ENCODE data around the gene CFAP100. TPM values are rescaled to one million over a fixed set of nuclear protein-coding genes. Genes with fewer than 3 reads are reported as not detected.

CFAP100 gene
- total RNA-seq, 5 donors from 2014 or later (not counting 1 experiment from before 2014, with no cell fraction given), result not detected

- peaks cover 6 to 22% (median 22%) of the 10 kb centered on the region in 3 donors for H3K4me1 Mint-ChIP-seq
- WGBS (ENCODE audit: insufficient coverage), result 95% methylated on average over 15 of the region's 17 CpGs
- Histone ChIP-seq H3K9me3 (no peaks in the 10 kb centered on the region), H3K36me3 (ENCODE audit: control insufficient read depth in 2 of 2, extremely low read depth in 1 of 2, insufficient read depth in 1 of 2, low read length in 1 of 2) (peaks cover 23 to 91% of the 10 kb centered on the region in 2 donors), H3K4me3 (ENCODE audit: control insufficient read depth in 1 of 2, extremely low read depth in 1 of 2, low read length in 1 of 2) (no peak overlapping the region), H3K4me1 (ENCODE audit: control insufficient read depth in 1 of 2, extremely low read depth in 1 of 2, insufficient read depth in 2 of 2, low read length in 2 of 2) (peaks cover 0 to 3% of the 10 kb centered on the region in 2 experiments), H3K27ac (ENCODE audit: low read length) (no peak overlapping the region), H3K27me3 (replicated peaks in 1 of 2; ENCODE audit: control insufficient read depth in 2 of 2, extremely low read depth in 1 of 2, insufficient read depth in 2 of 2, low read length in 1 of 2) (no peaks in the 10 kb centered on the region)
- ChIA-PET CTCF (interaction anchor here in 1 of 2 donors (1.1 kb wide), 1 partner anchor 10 kb away, joined by 3 read pairs; no protein-coding TSS in a partner anchor), POLR2A (interaction anchor here (0.5 to 0.7 kb wide), 2 partner anchors 32 to 470 kb away, joined by 3 to 6 read pairs; no protein-coding TSS in a partner anchor)
- H3K4me3 Mint-ChIP-seq, result no peak overlapping the region
- no peaks in the 10 kb centered on the region for H3K9me3 Mint-ChIP-seq
- peaks cover 59% of the 10 kb centered on the region for H3K36me3 Mint-ChIP-seq
- no peak for DNase-seq
- H3K27me3 Mint-ChIP-seq, result no peaks in the 10 kb centered on the region
- H3K27ac Mint-ChIP-seq, result no peak overlapping the region
- no peak for ATAC-seq (replicated peaks in 1 of 4)
These were observed 66.9 kb downstream of the CFAP100 start for GRCh38 chr3:126461450-126462070.

GRCh38 chr3:126463521-126463920 lies 68.8 kb downstream of the CFAP100 start:
- ATAC-seq (replicated peaks in 1 of 4) (no peak), DNase-seq (no peak)
- Mint-ChIP-seq H3K27ac (no peak overlapping the region), H3K36me3 (peaks cover 57% of the 10 kb centered on the region), H3K9me3 (no peaks in the 10 kb centered on the region), H3K4me3 (no peak overlapping the region), H3K4me1 (peaks cover 13 to 28% (median 25%) of the 10 kb centered on the region in 3 donors), H3K27me3 (no peaks in the 10 kb centered on the region)
- Histone ChIP-seq H3K9me3 (no peaks in the 10 kb centered on the region), H3K27ac (ENCODE audit: low read length) (no peak overlapping the region), H3K4me1 (ENCODE audit: control insufficient read depth in 1 of 2, extremely low read depth in 1 of 2, insufficient read depth in 2 of 2, low read length in 2 of 2) (peaks cover 0 to 4% of the 10 kb centered on the region in 2 experiments), H3K27me3 (replicated peaks in 1 of 2; ENCODE audit: control insufficient read depth in 2 of 2, extremely low read depth in 1 of 2, insufficient read depth in 2 of 2, low read length in 1 of 2) (no peaks in the 10 kb centered on the region), H3K4me3 (ENCODE audit: control insufficient read depth in 1 of 2, extremely low read depth in 1 of 2, low read length in 1 of 2) (no peak overlapping the region), H3K36me3 (ENCODE audit: control insufficient read depth in 2 of 2, extremely low read depth in 1 of 2, insufficient read depth in 1 of 2, low read length in 1 of 2) (peaks cover 35 to 94% of the 10 kb centered on the region in 2 donors)
- whole genome bisulfite sequencing (ENCODE audit: insufficient coverage), result 100% methylated on average over 1 of the region's 2 CpGs
- CTCF ChIA-PET, result no interaction called here
- POLR2A ChIA-PET, result no interaction called here

- no peak overlapping the region for H3K27ac Mint-ChIP-seq
- peaks cover 33 to 94% of the 10 kb centered on the region in 2 donors for H3K36me3 ChIP-seq (ENCODE audit: control insufficient read depth in 2 of 2, extremely low read depth in 1 of 2, insufficient read depth in 1 of 2, low read length in 1 of 2)
- POLR2A ChIA-PET, result no interaction called here
These were observed 69.4 kb downstream of the CFAP100 start for GRCh38 chr3:126464093-126464492.

GRCh38 chr3:126464494-126464893 lies 69.8 kb downstream of the CFAP100 start:
- ChIA-PET CTCF (no interaction called here), POLR2A (no interaction called here)
- Mint-ChIP-seq H3K9me3 (no peaks in the 10 kb centered on the region), H3K36me3 (peaks cover 59% of the 10 kb centered on the region), H3K27ac (no peak overlapping the region), H3K4me1 (peaks cover 22 to 36% (median 32%) of the 10 kb centered on the region in 3 donors), H3K4me3 (peak overlapping the region in 1 of 3 donors; percentile 5), H3K27me3 (no peaks in the 10 kb centered on the region)
- ATAC-seq (replicated peaks in 1 of 4) (no peak), DNase-seq (no peak)
- no peaks in the 10 kb centered on the region for H3K9me3 ChIP-seq
- H3K4me3 ChIP-seq (ENCODE audit: control insufficient read depth in 1 of 2, extremely low read depth in 1 of 2, low read length in 1 of 2), result no peak overlapping the region
- peaks cover 29 to 94% of the 10 kb centered on the region in 2 donors for H3K36me3 ChIP-seq (ENCODE audit: control insufficient read depth in 2 of 2, extremely low read depth in 1 of 2, insufficient read depth in 1 of 2, low read length in 1 of 2)
- peaks cover 0 to 10% of the 10 kb centered on the region in 2 experiments for H3K4me1 ChIP-seq (ENCODE audit: control insufficient read depth in 1 of 2, extremely low read depth in 1 of 2, insufficient read depth in 2 of 2, low read length in 2 of 2)
- H3K27ac ChIP-seq (ENCODE audit: low read length), result no peak overlapping the region
- 0% methylated on average over 1 of the region's 4 CpGs for WGBS (ENCODE audit: insufficient coverage)
- no peaks in the 10 kb centered on the region for H3K27me3 ChIP-seq (replicated peaks in 1 of 2; ENCODE audit: control insufficient read depth in 2 of 2, extremely low read depth in 1 of 2, insufficient read depth in 2 of 2, low read length in 1 of 2)

More at GRCh38 chr3:126464093-126464492, 69.4 kb downstream of the CFAP100 start:
- Histone ChIP-seq H3K9me3 (no peaks in the 10 kb centered on the region), H3K4me3 (ENCODE audit: control insufficient read depth in 1 of 2, extremely low read depth in 1 of 2, low read length in 1 of 2) (no peak overlapping the region), H3K27me3 (replicated peaks in 1 of 2; ENCODE audit: control insufficient read depth in 2 of 2, extremely low read depth in 1 of 2, insufficient read depth in 2 of 2, low read length in 1 of 2) (no peaks in the 10 kb centered on the region), H3K27ac (ENCODE audit: low read length) (no peak overlapping the region), H3K4me1 (ENCODE audit: control insufficient read depth in 1 of 2, extremely low read depth in 1 of 2, insufficient read depth in 2 of 2, low read length in 2 of 2) (peaks cover 0 to 10% of the 10 kb centered on the region in 2 experiments)
- CTCF ChIA-PET, result no interaction called here
- no peaks in the 10 kb centered on the region for H3K9me3 Mint-ChIP-seq
- ATAC-seq (replicated peaks in 1 of 4) (no peak), DNase-seq (peak in 1 of 35 experiments; percentile 16)
- 82% methylated on average over 4 of the region's 4 CpGs for WGBS (ENCODE audit: insufficient coverage)
- peak overlapping the region in 1 of 3 donors; percentile 5 for H3K4me3 Mint-ChIP-seq
- no peaks in the 10 kb centered on the region for H3K27me3 Mint-ChIP-seq
- H3K4me1 Mint-ChIP-seq, result peaks cover 18 to 32% (median 28%) of the 10 kb centered on the region in 3 donors
- peaks cover 58% of the 10 kb centered on the region for H3K36me3 Mint-ChIP-seq

- ChIA-PET POLR2A (no interaction called here), CTCF (no interaction called here)
- Histone ChIP-seq H3K36me3 (ENCODE audit: control insufficient read depth in 2 of 2, extremely low read depth in 1 of 2, insufficient read depth in 1 of 2, low read length in 1 of 2) (peaks cover 29 to 94% of the 10 kb centered on the region in 2 donors), H3K9me3 (no peaks in the 10 kb centered on the region), H3K4me1 (ENCODE audit: control insufficient read depth in 1 of 2, extremely low read depth in 1 of 2, insufficient read depth in 2 of 2, low read length in 2 of 2) (peaks cover 0 to 10% of the 10 kb centered on the region in 2 experiments), H3K4me3 (ENCODE audit: control insufficient read depth in 1 of 2, extremely low read depth in 1 of 2, low read length in 1 of 2) (no peak overlapping the region), H3K27me3 (replicated peaks in 1 of 2; ENCODE audit: control insufficient read depth in 2 of 2, extremely low read depth in 1 of 2, insufficient read depth in 2 of 2, low read length in 1 of 2) (no peaks in the 10 kb centered on the region), H3K27ac (ENCODE audit: low read length) (no peak overlapping the region)
- H3K36me3 Mint-ChIP-seq, result peaks cover 63% of the 10 kb centered on the region
- peaks cover 27 to 40% (median 36%) of the 10 kb centered on the region in 3 donors for H3K4me1 Mint-ChIP-seq
- no peak overlapping the region for H3K4me3 Mint-ChIP-seq
- H3K27ac Mint-ChIP-seq, result no peak overlapping the region
- WGBS (ENCODE audit: insufficient coverage), result 94% methylated on average over 8 of the region's 11 CpGs
- ATAC-seq (replicated peaks in 1 of 4) (no peak), DNase-seq (no peak)
- H3K27me3 Mint-ChIP-seq, result no peaks in the 10 kb centered on the region
- H3K9me3 Mint-ChIP-seq, result no peaks in the 10 kb centered on the region
These were observed 70.3 kb downstream of the CFAP100 start for GRCh38 chr3:126464997-126465396.

GRCh38 chr3:126465928-126466544 lies 71.3 kb downstream of the CFAP100 start:
- Histone ChIP-seq H3K27me3 (replicated peaks in 1 of 2; ENCODE audit: control insufficient read depth in 2 of 2, extremely low read depth in 1 of 2, insufficient read depth in 2 of 2, low read length in 1 of 2) (no peaks in the 10 kb centered on the region), H3K36me3 (ENCODE audit: control insufficient read depth in 2 of 2, extremely low read depth in 1 of 2, insufficient read depth in 1 of 2, low read length in 1 of 2) (peaks cover 30 to 94% of the 10 kb centered on the region in 2 donors), H3K9me3 (no peaks in the 10 kb centered on the region), H3K4me3 (ENCODE audit: control insufficient read depth in 1 of 2, extremely low read depth in 1 of 2, low read length in 1 of 2) (no peak overlapping the region), H3K27ac (ENCODE audit: low read length) (no peak overlapping the region), H3K4me1 (ENCODE audit: control insufficient read depth in 1 of 2, extremely low read depth in 1 of 2, insufficient read depth in 2 of 2, low read length in 2 of 2) (peaks cover 0 to 10% of the 10 kb centered on the region in 2 experiments)
- ChIA-PET POLR2A (no interaction called here), CTCF (no interaction called here)
- no peaks in the 10 kb centered on the region for H3K27me3 Mint-ChIP-seq
- no peak for ATAC-seq (replicated peaks in 1 of 4)
- peak in 1 of 35 experiments; percentile 19 for DNase-seq
- no peak overlapping the region for H3K4me3 Mint-ChIP-seq
- peaks cover 64% of the 10 kb centered on the region for H3K36me3 Mint-ChIP-seq
- no peaks in the 10 kb centered on the region for H3K9me3 Mint-ChIP-seq
- H3K4me1 Mint-ChIP-seq, result peaks cover 27 to 44% (median 38%) of the 10 kb centered on the region in 3 donors
- 91% methylated on average over 10 of the region's 16 CpGs for WGBS (ENCODE audit: insufficient coverage)
- H3K27ac Mint-ChIP-seq, result no peak overlapping the region
